Thyroid gland (tissue), 4 donors: ENCODE measurements around the gene ZNF774.

Source experiments
- POLR2A ChIP-seq, 2 donors: fragments of 450-650 bp; IDR thresholded peaks; one replicate each; pipeline ENCODE4 v1.6.1; 2017; ENCODE audit warnings: antibody characterized with exemption in 2 of 2, mild to moderate bottlenecking in 2 of 2, moderate library complexity in 1 of 2
- TF ChIP-seq, protein P1 (sequence below), 6 experiments: fragments of 200-600 bp in 3 of 6; fragments of 450-650 bp in 3 of 6; sonication (generic) in 3 of 6; IDR thresholded peaks; one replicate each; pipeline ENCODE4 v1.5.1; 2016 to 2019; ENCODE audit warnings: antibody characterized with exemption in 6 of 6, mild to moderate bottlenecking in 2 of 6, inconsistent platforms in 1 of 6, moderate library complexity in 1 of 6

DNA sequence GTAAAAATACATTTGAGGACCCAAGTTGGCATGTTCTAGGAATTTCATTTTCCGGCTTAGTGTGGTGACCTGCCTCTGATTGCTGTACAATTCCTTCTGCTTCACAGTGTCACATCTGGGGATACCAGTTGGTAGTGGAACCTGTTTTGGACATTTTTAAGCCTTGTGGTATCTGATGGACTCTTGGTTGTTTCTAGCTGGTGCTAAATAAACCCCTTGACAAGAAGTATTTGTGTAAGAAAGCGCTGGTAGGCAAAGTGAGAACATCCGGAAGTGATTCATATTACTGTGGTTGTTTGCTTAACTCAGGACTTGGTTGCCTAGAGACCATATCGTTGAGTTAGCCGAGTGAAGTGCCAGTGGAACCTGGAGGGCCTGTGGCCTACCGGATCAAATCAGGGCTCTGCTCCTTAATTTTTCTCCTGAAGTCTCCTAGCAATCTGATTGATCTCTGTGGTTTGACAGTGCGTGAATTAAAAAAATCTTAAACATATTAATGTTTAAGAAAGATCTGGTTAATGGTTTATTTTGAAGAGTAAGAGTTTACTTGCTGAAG is 48.8 kb downstream of the ZNF774 start:
- TF ChIP-seq, protein P1, sequence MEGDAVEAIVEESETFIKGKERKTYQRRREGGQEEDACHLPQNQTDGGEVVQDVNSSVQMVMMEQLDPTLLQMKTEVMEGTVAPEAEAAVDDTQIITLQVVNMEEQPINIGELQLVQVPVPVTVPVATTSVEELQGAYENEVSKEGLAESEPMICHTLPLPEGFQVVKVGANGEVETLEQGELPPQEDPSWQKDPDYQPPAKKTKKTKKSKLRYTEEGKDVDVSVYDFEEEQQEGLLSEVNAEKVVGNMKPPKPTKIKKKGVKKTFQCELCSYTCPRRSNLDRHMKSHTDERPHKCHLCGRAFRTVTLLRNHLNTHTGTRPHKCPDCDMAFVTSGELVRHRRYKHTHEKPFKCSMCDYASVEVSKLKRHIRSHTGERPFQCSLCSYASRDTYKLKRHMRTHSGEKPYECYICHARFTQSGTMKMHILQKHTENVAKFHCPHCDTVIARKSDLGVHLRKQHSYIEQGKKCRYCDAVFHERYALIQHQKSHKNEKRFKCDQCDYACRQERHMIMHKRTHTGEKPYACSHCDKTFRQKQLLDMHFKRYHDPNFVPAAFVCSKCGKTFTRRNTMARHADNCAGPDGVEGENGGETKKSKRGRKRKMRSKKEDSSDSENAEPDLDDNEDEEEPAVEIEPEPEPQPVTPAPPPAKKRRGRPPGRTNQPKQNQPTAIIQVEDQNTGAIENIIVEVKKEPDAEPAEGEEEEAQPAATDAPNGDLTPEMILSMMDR (IDR thresholded peaks at IDR 0.05): no peak
- TF ChIP-seq POLR2A (IDR thresholded peaks at IDR 0.05): peak in 1 of 2 donors; percentile 65
